GM12875 (cell line): ENCODE results near the gene TGFA.

Experiments
- H3K4me3 ChIP-seq: one replicate; pipeline ENCODE4 v1.5.1; 2011; ENCODE audit warnings: low read depth, low read length, control low read depth
- TF ChIP-seq, protein P1 (sequence below): IDR thresholded peaks from 2 replicates; pipeline ENCODE4 v1.5.1; 2011; ENCODE audit warnings: low read depth, mild to moderate bottlenecking, control low read depth, inconsistent platforms, low read length, moderate library complexity, borderline replicate concordance; ENCODE audit not compliant: insufficient read depth

Gene TGFA

GRCh38 chr2:70475266-70475665, 78.4 kb downstream of the TGFA start:
- TF ChIP-seq, protein P1, sequence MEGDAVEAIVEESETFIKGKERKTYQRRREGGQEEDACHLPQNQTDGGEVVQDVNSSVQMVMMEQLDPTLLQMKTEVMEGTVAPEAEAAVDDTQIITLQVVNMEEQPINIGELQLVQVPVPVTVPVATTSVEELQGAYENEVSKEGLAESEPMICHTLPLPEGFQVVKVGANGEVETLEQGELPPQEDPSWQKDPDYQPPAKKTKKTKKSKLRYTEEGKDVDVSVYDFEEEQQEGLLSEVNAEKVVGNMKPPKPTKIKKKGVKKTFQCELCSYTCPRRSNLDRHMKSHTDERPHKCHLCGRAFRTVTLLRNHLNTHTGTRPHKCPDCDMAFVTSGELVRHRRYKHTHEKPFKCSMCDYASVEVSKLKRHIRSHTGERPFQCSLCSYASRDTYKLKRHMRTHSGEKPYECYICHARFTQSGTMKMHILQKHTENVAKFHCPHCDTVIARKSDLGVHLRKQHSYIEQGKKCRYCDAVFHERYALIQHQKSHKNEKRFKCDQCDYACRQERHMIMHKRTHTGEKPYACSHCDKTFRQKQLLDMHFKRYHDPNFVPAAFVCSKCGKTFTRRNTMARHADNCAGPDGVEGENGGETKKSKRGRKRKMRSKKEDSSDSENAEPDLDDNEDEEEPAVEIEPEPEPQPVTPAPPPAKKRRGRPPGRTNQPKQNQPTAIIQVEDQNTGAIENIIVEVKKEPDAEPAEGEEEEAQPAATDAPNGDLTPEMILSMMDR, result no peak
- H3K4me3 ChIP-seq, result no peak overlapping the region

DNA sequence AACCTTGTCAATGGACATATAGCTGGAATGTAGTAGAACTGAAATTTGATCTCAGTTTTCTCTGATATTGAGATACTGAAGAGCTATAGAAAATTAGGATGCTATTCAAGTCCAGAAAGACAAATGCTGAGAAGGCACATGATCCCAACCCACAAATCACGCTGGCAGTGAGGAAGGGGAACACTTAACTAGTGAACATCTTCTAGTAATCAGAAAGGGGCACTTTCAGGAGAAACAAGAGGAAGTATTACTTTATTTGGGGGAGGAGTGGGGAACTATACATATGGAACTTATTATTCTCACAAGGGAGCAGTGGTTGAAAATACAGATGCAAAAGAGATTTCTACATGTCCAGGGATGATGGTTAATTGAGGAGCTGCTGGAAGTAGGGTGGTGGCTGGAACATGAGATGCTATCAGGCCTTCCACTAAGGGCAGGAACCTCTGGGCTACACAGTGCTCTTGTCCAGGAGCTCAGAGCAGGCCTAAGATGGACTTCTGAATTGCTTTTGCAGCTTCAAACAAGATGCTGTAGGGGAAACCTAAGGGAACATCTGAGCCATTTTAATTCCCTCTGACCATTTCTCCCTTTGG, 79.3 kb downstream of the TGFA start:
- TF ChIP-seq, protein P1, result no peak
- no peak overlapping the region for H3K4me3 ChIP-seq

- no peak overlapping the region for H3K4me3 ChIP-seq
- TF ChIP-seq, protein P1, result no peak
These were observed 80.4 kb downstream of the TGFA start for GRCh38 chr2:70473101-70473722.

DNA sequence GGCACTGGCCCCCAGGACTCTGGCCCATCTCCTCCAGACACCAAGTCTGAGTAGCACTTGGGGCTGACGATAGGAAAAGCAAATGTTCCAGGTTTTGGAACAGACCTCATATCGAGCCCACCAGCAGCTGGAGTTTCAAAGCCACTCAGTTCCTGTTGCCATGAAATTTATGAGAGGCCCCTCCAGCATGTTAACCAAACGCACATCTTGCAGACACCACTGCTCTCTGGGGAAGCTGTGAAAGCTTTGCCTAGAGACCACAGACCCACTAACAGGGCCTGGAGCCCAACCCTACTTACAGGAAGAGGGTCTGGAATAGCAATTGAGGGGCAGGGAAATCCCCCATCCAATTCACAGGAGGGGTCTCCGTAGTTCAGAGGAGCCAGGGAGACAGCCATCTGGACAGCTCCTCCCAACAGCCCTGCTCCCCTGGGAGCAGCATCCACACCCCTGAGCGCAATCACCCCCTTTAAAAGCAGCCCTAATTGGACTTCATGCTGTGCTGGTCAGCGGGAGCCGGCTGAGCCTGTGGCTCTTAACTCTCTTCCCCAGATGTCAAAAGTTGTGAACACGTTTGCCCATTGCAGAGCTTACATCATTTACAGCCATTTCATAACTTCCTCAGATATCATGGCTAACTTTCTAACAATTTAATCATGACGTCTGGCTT, 81.3 kb downstream of the TGFA start:
- no peak overlapping the region for H3K4me3 ChIP-seq
- TF ChIP-seq, protein P1, result no peak

GRCh38 chr2:70471129-70471528, 82.5 kb downstream of the TGFA start:
- no peak overlapping the region for H3K4me3 ChIP-seq
- TF ChIP-seq, protein P1, result no peak

DNA sequence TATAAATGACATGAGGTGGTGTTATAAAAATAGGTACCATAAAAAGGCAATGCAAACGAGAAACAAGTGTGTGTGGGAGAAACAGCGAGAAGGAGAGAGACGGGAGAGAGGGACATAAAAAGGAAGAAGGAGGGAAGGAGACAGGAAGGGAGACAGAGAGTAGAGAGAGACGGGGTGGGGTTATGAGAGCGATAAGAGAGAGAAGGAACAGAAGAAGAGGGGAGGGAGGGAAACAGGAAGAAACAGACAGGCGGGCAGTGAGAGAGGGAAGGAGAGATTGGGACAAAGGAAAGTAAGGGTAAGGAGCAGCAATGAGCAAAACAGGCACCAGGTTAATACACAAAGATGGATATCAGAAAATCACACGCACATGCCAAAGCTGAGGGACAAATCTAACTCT, 83.7 kb downstream of the TGFA start:
- TF ChIP-seq, protein P1, result no peak
- H3K4me3 ChIP-seq, result no peak overlapping the region

DNA sequence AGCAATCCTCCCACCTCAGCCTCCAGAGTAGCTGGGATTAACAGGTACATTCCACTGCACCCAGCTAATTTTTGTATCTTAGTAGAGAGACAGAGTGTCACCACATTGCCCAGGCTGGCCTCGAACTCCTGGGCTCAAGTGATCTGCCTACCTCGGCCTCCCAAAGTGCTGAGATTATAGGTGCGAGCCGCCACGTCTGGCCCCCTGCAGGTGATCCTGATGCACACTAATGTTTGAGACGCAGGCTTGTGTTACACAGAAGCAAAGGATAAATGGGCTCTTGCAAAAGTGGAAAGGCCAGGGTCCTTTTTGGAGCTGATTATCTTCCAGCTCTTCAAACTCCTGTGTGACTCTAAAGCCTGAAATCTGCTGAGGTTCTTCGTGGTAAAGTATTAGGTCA, 84.2 kb downstream of the TGFA start:
- TF ChIP-seq, protein P1, result no peak
- no peak overlapping the region for H3K4me3 ChIP-seq
